Coronary artery (tissue), 2 donors: ENCODE results near the gene TMEM178B.

Source experiments
- DNase-seq: peaks from one replicate; pipeline ENCODE4 v3.0.0-alpha.2; 2017; ENCODE audit warnings: low spot score
- H3K27ac ChIP-seq, 2 donors: fragments of 200-600 bp; sonication (generic); one replicate each; pipeline ENCODE4 v1.5.1; 2016 to 2019
- H3K4me3 ChIP-seq: fragments of 200-600 bp; sonication (generic); 2 replicates; pipeline ENCODE4 v1.5.1; 2016; ENCODE audit warnings: mild to moderate bottlenecking, moderate library complexity
- CTCF ChIP-seq: fragments of 200-600 bp; sonication (generic); IDR thresholded peaks from one replicate; pipeline ENCODE4 v1.5.1; 2019; ENCODE audit warnings: antibody characterized with exemption

The TMEM178B gene

GRCh38 chr7:141480953-141481352, 407.1 kb downstream of the TMEM178B start:
- no peak for DNase-seq
- no peak overlapping the region for H3K4me3 ChIP-seq

GRCh38 chr7:141481971-141482370, 408.1 kb downstream of the TMEM178B start:
- no peak for TF ChIP-seq CTCF

More at GRCh38 chr7:141480953-141481352, 407.1 kb downstream of the TMEM178B start:
- TF ChIP-seq CTCF = no peak
- H3K27ac ChIP-seq = no peak overlapping the region

GRCh38 chr7:141483044-141483443, 409.2 kb downstream of the TMEM178B start:
- no peak overlapping the region for H3K27ac ChIP-seq
- H3K4me3 ChIP-seq = no peak overlapping the region
- no peak for DNase-seq
- no peak for TF ChIP-seq CTCF

More at GRCh38 chr7:141481971-141482370, 408.1 kb downstream of the TMEM178B start:
- Histone ChIP-seq H3K27ac (no peak overlapping the region), H3K4me3 (no peak overlapping the region)
- DNase-seq = no peak

DNA sequence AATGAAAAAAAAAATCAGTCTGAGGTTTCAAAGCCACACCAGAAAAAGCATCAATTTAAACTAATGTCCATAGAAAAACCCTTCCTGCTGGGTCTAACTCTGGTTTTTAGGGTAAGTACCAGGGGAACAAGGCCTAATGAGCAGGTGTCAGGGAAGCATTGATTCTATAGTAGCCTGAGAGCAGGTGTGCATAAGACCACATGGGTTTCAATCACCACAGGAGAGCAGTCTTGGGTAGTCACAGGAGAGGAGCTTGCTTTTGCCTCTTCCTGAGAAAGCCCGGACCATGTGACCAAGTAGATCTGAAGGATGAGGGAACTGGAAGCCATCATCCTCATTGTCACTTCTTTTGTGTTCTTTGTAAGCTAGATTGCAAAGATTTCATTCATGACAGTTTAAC, 411.0 kb downstream of the TMEM178B start:
- H3K27ac ChIP-seq = no peak overlapping the region
- DNase-seq = no peak
- no peak overlapping the region for H3K4me3 ChIP-seq
- no peak for TF ChIP-seq CTCF

DNA sequence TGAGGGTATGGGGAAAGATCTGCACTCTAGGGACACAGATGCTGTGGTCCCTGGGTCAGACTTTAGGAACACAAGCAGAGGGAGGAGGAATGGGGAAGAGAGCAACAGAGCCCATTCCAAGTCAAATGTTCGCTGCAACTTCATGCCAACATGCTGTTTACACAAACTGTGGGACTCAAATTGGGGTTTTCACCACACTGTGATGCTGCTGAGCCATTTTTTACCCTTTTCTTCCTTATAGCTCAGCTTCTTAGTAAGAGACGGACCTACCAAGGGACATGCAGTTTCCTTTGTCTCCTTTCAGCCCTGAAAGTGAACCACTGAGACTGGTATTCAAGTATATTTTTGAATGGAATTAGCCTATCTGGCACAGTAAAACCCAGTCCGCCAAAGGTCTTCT, 413.1 kb downstream of the TMEM178B start:
- no peak for DNase-seq
- no peak for TF ChIP-seq CTCF
- no peak overlapping the region for H3K4me3 ChIP-seq
- no peak overlapping the region for H3K27ac ChIP-seq

DNA sequence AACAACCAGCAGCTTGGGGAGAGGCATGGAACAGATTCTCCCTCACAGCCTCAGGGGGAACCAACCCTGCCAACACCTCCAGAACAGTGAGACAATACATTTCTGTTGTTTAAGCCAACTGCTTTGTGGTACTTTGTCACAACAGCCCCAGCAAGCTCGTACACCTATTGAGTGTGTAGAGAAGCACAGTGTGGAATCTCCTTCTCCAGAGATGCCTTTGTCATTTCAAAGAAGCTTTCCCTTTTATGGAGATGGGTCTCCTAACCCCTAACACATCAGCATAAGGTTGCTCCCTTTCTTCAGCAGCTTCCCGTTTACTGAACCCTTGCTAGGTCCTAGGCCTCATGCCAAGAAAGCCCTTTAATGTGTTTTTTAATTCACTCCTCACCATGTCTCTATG, 416.6 kb downstream of the TMEM178B start:
- Histone ChIP-seq H3K4me3 (no peak overlapping the region), H3K27ac (no peak overlapping the region)
- TF ChIP-seq CTCF = no peak
- no peak for DNase-seq

DNA sequence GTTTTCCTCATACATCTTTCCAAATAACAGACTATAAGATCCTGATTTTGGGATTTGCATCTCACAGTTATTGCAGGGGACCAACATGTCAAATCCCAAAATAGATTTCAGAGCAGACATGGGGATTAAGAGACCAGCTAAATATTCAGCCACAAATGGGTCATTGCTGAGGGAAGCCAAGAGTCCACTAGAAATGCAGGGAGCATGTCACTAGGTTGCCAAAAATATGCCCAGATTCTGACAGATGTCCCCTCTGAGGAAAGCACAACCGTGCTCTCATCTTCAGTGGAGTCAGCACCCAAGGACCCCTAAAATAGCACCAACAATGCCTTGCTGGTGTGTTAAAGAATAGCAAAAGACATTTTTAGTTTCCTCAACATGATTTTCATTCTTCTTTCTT, 421.2 kb downstream of the TMEM178B start:
- TF ChIP-seq CTCF = no peak
- Histone ChIP-seq H3K27ac (no peak overlapping the region), H3K4me3 (no peak overlapping the region)

More for the DNA sequence above, 421.2 kb downstream of the TMEM178B start:
- DNase-seq = no peak
